GM23338 (cell line): Measurements from ENCODE around the gene GPSM1. TPM values are rescaled to one million over a fixed set of nuclear protein-coding genes. Genes with fewer than 3 reads are reported as not detected.

Source experiments
- ATAC-seq: fragments of 200-7000 bp; cut with Tn5 transposase; 3 replicates; pipeline ENCODE4 v1.9.1; 2020
- DNase-seq: peaks from one replicate; pipeline ENCODE4 v3.0.0-alpha.2; 2015; ENCODE audit warnings: low spot score
- H2AFZ ChIP-seq: fragments of 200-600 bp; sonication (generic); 2 replicates; pipeline ENCODE4 v1.8.0; 2016; ENCODE audit warnings: antibody characterized with exemption, mild to moderate bottlenecking, moderate library complexity
- H3F3A ChIP-seq: fragments of 200-600 bp; sonication (generic); replicated peaks from 2 replicates; pipeline ENCODE4 v1.8.0; 2017; ENCODE audit warnings: antibody characterized with exemption, mixed run types, low read depth
- H3K27ac ChIP-seq: fragments of 200-600 bp; sonication (generic); 2 replicates; pipeline ENCODE4 v1.6.1; 2016; ENCODE audit warnings: low read depth
- H3K27me3 ChIP-seq: fragments of 200-600 bp; sonication (generic); 2 replicates; pipeline ENCODE4 v1.8.0; 2016; ENCODE audit warnings: mild to moderate bottlenecking, mixed run types, moderate library complexity; ENCODE audit not compliant: insufficient read depth
- H3K36me3 ChIP-seq: fragments of 200-600 bp; sonication (generic); 2 replicates; pipeline ENCODE4 v1.8.0; 2016; ENCODE audit warnings: mild to moderate bottlenecking; ENCODE audit not compliant: insufficient read depth
- H3K4me1 ChIP-seq: fragments of 200-600 bp; sonication (generic); 2 replicates; pipeline ENCODE4 v1.8.0; 2016; ENCODE audit warnings: mild to moderate bottlenecking, moderate library complexity; ENCODE audit not compliant: insufficient read depth
- H3K4me2 ChIP-seq: fragments of 200-600 bp; sonication (generic); 2 replicates; pipeline ENCODE4 v1.7.1; 2017; ENCODE audit warnings: mixed run types
- H3K4me3 ChIP-seq: fragments of 200-600 bp; sonication (generic); 2 replicates; pipeline ENCODE4 v1.6.1; 2016; ENCODE audit warnings: mixed run types
- H3K79me2 ChIP-seq: fragments of 200-600 bp; sonication (generic); replicated peaks from 2 replicates; pipeline ENCODE4 v1.8.0; 2017; ENCODE audit warnings: mild to moderate bottlenecking; ENCODE audit not compliant: insufficient read depth
- H3K9me2 ChIP-seq: fragments of 200-600 bp; sonication (generic); 2 replicates; pipeline ENCODE4 v1.8.0; 2017; ENCODE audit not compliant: insufficient read depth
- H4K20me1 ChIP-seq: fragments of 200-600 bp; sonication (generic); replicated peaks from 2 replicates; pipeline ENCODE4 v1.8.0; 2017; ENCODE audit warnings: mild to moderate bottlenecking; ENCODE audit not compliant: insufficient read depth
- H3K27ac Mint-ChIP-seq: 2 replicates; pipeline ENCODE4 v1.8.0; 2020; ENCODE audit warnings: inconsistent platforms, mild to moderate bottlenecking, moderate library complexity, mixed read lengths
- H3K27me3 Mint-ChIP-seq: 3 replicates; pipeline ENCODE4 v1.8.0; 2022; ENCODE audit warnings: low read depth, mild to moderate bottlenecking, moderate library complexity, mixed read lengths, inconsistent platforms; ENCODE audit not compliant: insufficient read depth, poor library complexity
- H3K36me3 Mint-ChIP-seq: 3 replicates; pipeline ENCODE4 v1.8.0; 2021; ENCODE audit warnings: low read depth, mild to moderate bottlenecking, inconsistent platforms, moderate library complexity, mixed read lengths
- H3K4me1 Mint-ChIP-seq: 3 replicates; pipeline ENCODE4 v1.8.0; 2020; ENCODE audit warnings: mild to moderate bottlenecking, inconsistent platforms, mixed read lengths
- H3K4me3 Mint-ChIP-seq: 3 replicates; pipeline ENCODE4 v1.8.0; 2021; ENCODE audit warnings: moderate library complexity, mild to moderate bottlenecking, inconsistent platforms, mixed read lengths
- H3K9me3 Mint-ChIP-seq: 3 replicates; pipeline ENCODE4 v1.8.0; 2020; ENCODE audit warnings: moderate library complexity, mild to moderate bottlenecking, inconsistent platforms, mixed read lengths
- EZH2 ChIP-seq: fragments of 200-600 bp; sonication (generic); IDR thresholded peaks from one replicate; pipeline ENCODE4 v1.8.0; 2017; ENCODE audit warnings: antibody characterized with exemption, mild to moderate bottlenecking, low read depth; ENCODE audit not compliant: unreplicated experiment
- POLR2AphosphoS5 ChIP-seq: IDR thresholded peaks from 2 replicates; pipeline ENCODE4 v1.6.1; 2016; ENCODE audit warnings: antibody characterized with exemption, low read depth
- STAT1 ChIP-seq: IDR thresholded peaks from one replicate; pipeline ENCODE4 v1.6.1; 2016; ENCODE audit warnings: antibody characterized with exemption; ENCODE audit not compliant: unreplicated experiment
- ZNF114 ChIP-seq: fragments of 250-450 bp; sonication (Bioruptor Pico); IDR thresholded peaks from 2 replicates; pipeline ENCODE4 v1.5.0; 2020; ENCODE audit warnings: mild to moderate bottlenecking, moderate library complexity
- ZNF331 ChIP-seq: fragments of 250-450 bp; sonication (Bioruptor Pico); IDR thresholded peaks from 2 replicates; pipeline ENCODE4 v1.5.0; 2020; ENCODE audit warnings: low read depth, mild to moderate bottlenecking, moderate library complexity
- ZNF462 ChIP-seq: fragments of 250-450 bp; sonication (Bioruptor Pico); IDR thresholded peaks from 2 replicates; pipeline ENCODE4 v1.5.0; 2020; ENCODE audit warnings: mild to moderate bottlenecking, moderate library complexity
- polyA plus RNA-seq: library from polyadenylated mRNA; unstranded; fragments of >200 nt; fragmentation: Nextera tagmentation; extraction: Ambion mirVana; gene quantifications from 2 replicates; pipeline ENCODE4 v1.2.1, GENCODE V29; 2016
- total RNA-seq: library from RNA; depleted of rRNA; stranded (reverse); fragments of >200 nt; shearing (Covaris generic); gene quantifications from 2 replicates; pipeline ENCODE4 v1.2.3, GENCODE V29; 2014
- TF ChIP-seq, protein P1 (sequence below): IDR thresholded peaks from 2 replicates; pipeline ENCODE4 v1.6.1; 2016; ENCODE audit warnings: antibody characterized with exemption

The GPSM1 gene
- total and polyA plus RNA-seq, 2 experiments from 2014 or later: 4.8 to 23.2 TPM

GRCh38 chr9:136404801-136405136 is 77.4 kb downstream of the GPSM1 start:
- Histone ChIP-seq H3K4me1 (peaks cover 10% of the 10 kb centered on the region; the same call in 1 of the 2 replicates), H3K4me3 (no peak overlapping the region), H3K9me2 (no peaks in the 10 kb centered on the region), H2AFZ (no peak overlapping the region), H3K79me2 (peaks cover 22% of the 10 kb centered on the region), H3K36me3 (peaks cover 25% of the 10 kb centered on the region), H3K27me3 (no peaks in the 10 kb centered on the region), H3K27ac (no peak overlapping the region), H3F3A (peaks cover 27% of the 10 kb centered on the region), H3K4me2 (no peak overlapping the region), H4K20me1 (peaks cover 8% of the 10 kb centered on the region)
- Mint-ChIP-seq H3K27ac (no peak overlapping the region), H3K4me3 (no peak overlapping the region), H3K36me3 (peaks cover 69% of the 10 kb centered on the region), H3K27me3 (peaks cover 19% of the 10 kb centered on the region), H3K4me1 (peaks cover 14% of the 10 kb centered on the region), H3K9me3 (no peaks in the 10 kb centered on the region; the same call in 2 of the 3 replicates)
- TF ChIP-seq POLR2AphosphoS5: no peak
- TF ChIP-seq ZNF331 (CRISPR knock-in tag): no peak
- no peak for TF ChIP-seq STAT1
- no peak for TF ChIP-seq ZNF462 (CRISPR knock-in tag)
- no peak for TF ChIP-seq ZNF114 (CRISPR knock-in tag)
- ATAC-seq (no peak), DNase-seq (no peak)

GRCh38 chr9:136405481-136405880 is 78.1 kb downstream of the GPSM1 start:
- Mint-ChIP-seq H3K4me1 (peaks cover 14% of the 10 kb centered on the region), H3K36me3 (peaks cover 69% of the 10 kb centered on the region), H3K4me3 (no peak overlapping the region), H3K9me3 (no peaks in the 10 kb centered on the region; the same call in 2 of the 3 replicates), H3K27me3 (peaks cover 21% of the 10 kb centered on the region), H3K27ac (no peak overlapping the region)
- no peak for ATAC-seq
- peaks cover 10% of the 10 kb centered on the region; the same call in 1 of the 2 replicates for H3K4me1 ChIP-seq
- no peak overlapping the region for H2AFZ ChIP-seq
- H3K27ac ChIP-seq: peak overlapping the region; percentile 32; the same call in 1 of the 2 replicates
- H3K4me2 ChIP-seq: no peak overlapping the region
- H3K4me3 ChIP-seq: no peak overlapping the region
- DNase-seq: no peak
- H3K79me2 ChIP-seq: peaks cover 25% of the 10 kb centered on the region
- no peaks in the 10 kb centered on the region for H3K27me3 ChIP-seq
- peaks cover 27% of the 10 kb centered on the region for H3F3A ChIP-seq
- peaks cover 8% of the 10 kb centered on the region for H4K20me1 ChIP-seq
- H3K36me3 ChIP-seq: peaks cover 25% of the 10 kb centered on the region
- no peaks in the 10 kb centered on the region for H3K9me2 ChIP-seq
- TF ChIP-seq EZH2 (no peak), STAT1 (no peak)
- TF ChIP-seq, protein P1, sequence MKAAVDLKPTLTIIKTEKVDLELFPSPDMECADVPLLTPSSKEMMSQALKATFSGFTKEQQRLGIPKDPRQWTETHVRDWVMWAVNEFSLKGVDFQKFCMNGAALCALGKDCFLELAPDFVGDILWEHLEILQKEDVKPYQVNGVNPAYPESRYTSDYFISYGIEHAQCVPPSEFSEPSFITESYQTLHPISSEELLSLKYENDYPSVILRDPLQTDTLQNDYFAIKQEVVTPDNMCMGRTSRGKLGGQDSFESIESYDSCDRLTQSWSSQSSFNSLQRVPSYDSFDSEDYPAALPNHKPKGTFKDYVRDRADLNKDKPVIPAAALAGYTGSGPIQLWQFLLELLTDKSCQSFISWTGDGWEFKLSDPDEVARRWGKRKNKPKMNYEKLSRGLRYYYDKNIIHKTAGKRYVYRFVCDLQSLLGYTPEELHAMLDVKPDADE: no peak
